MM.1S (cell line): ENCODE measurements around the gene ATP6V1G2.
A peak's percentile ranks its signal among the peaks of the same experiment; 100 is the strongest.

Source experiments
- DNase-seq: peaks from one replicate; pipeline ENCODE4 v3.0.0-alpha.2; 2015
- H2AFZ ChIP-seq: fragments of 300-600 bp; sonication (generic); 2 replicates; pipeline ENCODE4 v1.6.0; 2016; ENCODE audit warnings: antibody characterized with exemption, low read length
- H3F3A ChIP-seq: fragments of 300-600 bp; sonication (generic); 2 replicates; pipeline ENCODE4 v1.6.1; 2016; ENCODE audit warnings: mild to moderate bottlenecking, antibody characterized with exemption, low read length, moderate library complexity, mixed read lengths; ENCODE audit not compliant: insufficient read depth
- H3K27ac ChIP-seq: fragments of 300-600 bp; sonication (generic); 2 replicates; pipeline ENCODE4 v1.5.1; 2016; ENCODE audit warnings: mild to moderate bottlenecking, low read length
- H3K27me3 ChIP-seq: fragments of 300-600 bp; sonication (generic); replicated peaks from 2 replicates; pipeline ENCODE4 v1.6.0; 2016; ENCODE audit warnings: low read length; ENCODE audit not compliant: insufficient read depth
- H3K36me3 ChIP-seq: fragments of 300-600 bp; sonication (generic); replicated peaks from 2 replicates; pipeline ENCODE4 v1.6.1; 2016; ENCODE audit warnings: mild to moderate bottlenecking, low read length, mixed read lengths; ENCODE audit not compliant: insufficient read depth
- H3K4me1 ChIP-seq: fragments of 300-600 bp; sonication (generic); 2 replicates; pipeline ENCODE4 v1.6.1; 2016; ENCODE audit warnings: low read length, mixed read lengths
- H3K4me2 ChIP-seq: fragments of 300-600 bp; sonication (generic); 2 replicates; pipeline ENCODE4 v1.6.0; 2016; ENCODE audit warnings: low read depth, low read length
- H3K4me3 ChIP-seq: fragments of 300-600 bp; sonication (generic); 2 replicates; pipeline ENCODE4 v1.5.1; 2016; ENCODE audit warnings: low read length, mixed read lengths
- H3K79me2 ChIP-seq: fragments of 300-600 bp; sonication (generic); 2 replicates; pipeline ENCODE4 v1.6.1; 2016; ENCODE audit warnings: mixed run types, low read length, mixed read lengths
- H3K9ac ChIP-seq: fragments of 300-600 bp; sonication (generic); 2 replicates; pipeline ENCODE4 v1.6.1; 2016; ENCODE audit warnings: low read length, mixed read lengths
- H3K9me2 ChIP-seq: fragments of 300-600 bp; sonication (generic); replicated peaks from 2 replicates; pipeline ENCODE4 v1.6.1; 2016; ENCODE audit warnings: mild to moderate bottlenecking, low read length, mixed read lengths; ENCODE audit not compliant: insufficient read depth
- H3K9me3 ChIP-seq: fragments of 300-600 bp; sonication (generic); replicated peaks from 2 replicates; pipeline ENCODE4 v1.6.1; 2016; ENCODE audit warnings: mild to moderate bottlenecking, low read length, mixed read lengths; ENCODE audit not compliant: insufficient read depth
- H4K20me1 ChIP-seq: fragments of 300-600 bp; sonication (generic); 2 replicates; pipeline ENCODE4 v1.6.1; 2016; ENCODE audit warnings: mild to moderate bottlenecking, low read length, moderate library complexity, mixed read lengths; ENCODE audit not compliant: insufficient read depth
- CTCF ChIP-seq: fragments of 300-600 bp; sonication (generic); IDR thresholded peaks from 2 replicates; pipeline ENCODE4 v1.5.1; 2016; ENCODE audit warnings: antibody characterized with exemption, low read length, mixed read lengths
- EZH2 ChIP-seq: fragments of 300-600 bp; sonication (generic); optimal IDR thresholded peaks from 2 replicates; pipeline ENCODE3; 2017; ENCODE audit warnings: low read depth, mild to moderate bottlenecking, antibody characterized with exemption, low read length, mixed read lengths
- EZH2phosphoT487 ChIP-seq: fragments of 300-600 bp; sonication (generic); IDR thresholded peaks from 2 replicates; pipeline ENCODE4 v1.6.1; 2018; ENCODE audit warnings: antibody characterized with exemption, low read length

The ATP6V1G2 gene

GRCh38 chr6:31585491-31585890 lies 39.1 kb upstream of the ATP6V1G2 start:
- peak; percentile 48 for DNase-seq
- H3F3A ChIP-seq = no peaks in the 10 kb centered on the region
- no peaks in the 10 kb centered on the region for H3K36me3 ChIP-seq
- TF ChIP-seq EZH2 (no peak), CTCF (peak; percentile 65)
- no peaks in the 10 kb centered on the region for H3K9me2 ChIP-seq
- no peaks in the 10 kb centered on the region for H4K20me1 ChIP-seq
- H3K79me2 ChIP-seq = no peaks in the 10 kb centered on the region
- H3K4me2 ChIP-seq = no peak overlapping the region
- no peaks in the 10 kb centered on the region for H3K9me3 ChIP-seq
- H3K27me3 ChIP-seq = peaks cover 56% of the 10 kb centered on the region
- H3K4me1 ChIP-seq = peaks cover 19% of the 10 kb centered on the region
- no peak overlapping the region for H3K4me3 ChIP-seq
- no peak overlapping the region for H3K9ac ChIP-seq
- no peak overlapping the region for H3K27ac ChIP-seq
- no peak overlapping the region for H2AFZ ChIP-seq

- peak within 1 kb of the TSS; percentile 93; the same call in 1 of the 2 replicates for H2AFZ ChIP-seq
- no peaks in the 10 kb centered on the region for H3K9me3 ChIP-seq
- H3K9ac ChIP-seq = no peak within 1 kb of the TSS
- peak within 1 kb of the TSS; percentile 99 for H3K4me2 ChIP-seq
- no peak within 1 kb of the TSS for H3K27ac ChIP-seq
- H3F3A ChIP-seq = no peaks in the 10 kb centered on the region
- no peaks in the 10 kb centered on the region for H3K9me2 ChIP-seq
- no peak for TF ChIP-seq EZH2phosphoT487
- TF ChIP-seq CTCF = no peak
- no peak for TF ChIP-seq EZH2
- no peak for DNase-seq
- H3K36me3 ChIP-seq = no peaks in the 10 kb centered on the region
- peaks cover 19% of the 10 kb centered on the region for H3K4me1 ChIP-seq
- H3K79me2 ChIP-seq = no peaks in the 10 kb centered on the region
- H3K27me3 ChIP-seq = peaks cover 63% of the 10 kb centered on the region
- no peaks in the 10 kb centered on the region for H4K20me1 ChIP-seq
- H3K4me3 ChIP-seq = peak within 1 kb of the TSS; percentile 66
Measured at GRCh38 chr6:31582230-31582643, 35.8 kb upstream of the ATP6V1G2 start, which contains the start of gene LTB. Gene LTB, minus strand, starts transcription at chr6:31582424. Its CDS starts 7 bp downstream, at chr6:31582417.

GRCh38 chr6:31581434-31582229 lies 35.2 kb upstream of the ATP6V1G2 start:
- H3F3A ChIP-seq = no peaks in the 10 kb centered on the region
- peaks cover 19% of the 10 kb centered on the region for H3K4me1 ChIP-seq
- H4K20me1 ChIP-seq = no peaks in the 10 kb centered on the region
- no peaks in the 10 kb centered on the region for H3K9me2 ChIP-seq
- no peaks in the 10 kb centered on the region for H3K9me3 ChIP-seq
- H3K79me2 ChIP-seq = no peaks in the 10 kb centered on the region
- H3K27me3 ChIP-seq = peaks cover 63% of the 10 kb centered on the region
- no peak for DNase-seq
- TF ChIP-seq EZH2 (no peak), CTCF (no peak), EZH2phosphoT487 (no peak)
- H3K4me3 ChIP-seq = peak overlapping the region; percentile 66
- H3K9ac ChIP-seq = no peak overlapping the region
- H2AFZ ChIP-seq = no peak overlapping the region
- H3K27ac ChIP-seq = no peak overlapping the region
- no peaks in the 10 kb centered on the region for H3K36me3 ChIP-seq
- peak overlapping the region; percentile 99 for H3K4me2 ChIP-seq
